Measurements from ENCODE around the gene FBXO27.

DNA sequence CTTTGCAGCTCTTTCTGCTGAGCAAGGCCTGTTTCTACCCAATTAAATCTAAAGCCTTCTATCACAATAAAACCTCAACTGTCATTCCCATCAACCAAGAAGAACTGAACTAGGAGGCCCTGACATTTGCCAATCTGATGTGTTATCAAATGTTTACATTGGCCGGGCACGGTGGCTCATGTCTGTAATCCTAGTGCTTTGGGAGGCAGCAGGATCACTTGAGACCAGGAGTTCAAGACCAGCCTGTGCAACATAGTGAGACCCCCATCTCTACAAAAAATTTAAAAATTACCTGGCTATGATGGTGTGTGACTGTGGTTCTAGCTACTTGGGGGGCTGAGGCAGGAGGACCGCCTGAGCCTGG lies 54.0 kb downstream of the FBXO27 start:
- TF ChIP-seq CREB1 (IDR thresholded peaks at IDR 0.05; ENCODE audit: low read depth) (no peak), YY1 (IDR thresholded peaks at IDR 0.05; ENCODE audit: low read depth) (no peak), FOXM1 (IDR thresholded peaks at IDR 0.05; ENCODE audit: borderline replicate concordance, low read depth) (no peak)
- TF ChIP-seq, protein P1, sequence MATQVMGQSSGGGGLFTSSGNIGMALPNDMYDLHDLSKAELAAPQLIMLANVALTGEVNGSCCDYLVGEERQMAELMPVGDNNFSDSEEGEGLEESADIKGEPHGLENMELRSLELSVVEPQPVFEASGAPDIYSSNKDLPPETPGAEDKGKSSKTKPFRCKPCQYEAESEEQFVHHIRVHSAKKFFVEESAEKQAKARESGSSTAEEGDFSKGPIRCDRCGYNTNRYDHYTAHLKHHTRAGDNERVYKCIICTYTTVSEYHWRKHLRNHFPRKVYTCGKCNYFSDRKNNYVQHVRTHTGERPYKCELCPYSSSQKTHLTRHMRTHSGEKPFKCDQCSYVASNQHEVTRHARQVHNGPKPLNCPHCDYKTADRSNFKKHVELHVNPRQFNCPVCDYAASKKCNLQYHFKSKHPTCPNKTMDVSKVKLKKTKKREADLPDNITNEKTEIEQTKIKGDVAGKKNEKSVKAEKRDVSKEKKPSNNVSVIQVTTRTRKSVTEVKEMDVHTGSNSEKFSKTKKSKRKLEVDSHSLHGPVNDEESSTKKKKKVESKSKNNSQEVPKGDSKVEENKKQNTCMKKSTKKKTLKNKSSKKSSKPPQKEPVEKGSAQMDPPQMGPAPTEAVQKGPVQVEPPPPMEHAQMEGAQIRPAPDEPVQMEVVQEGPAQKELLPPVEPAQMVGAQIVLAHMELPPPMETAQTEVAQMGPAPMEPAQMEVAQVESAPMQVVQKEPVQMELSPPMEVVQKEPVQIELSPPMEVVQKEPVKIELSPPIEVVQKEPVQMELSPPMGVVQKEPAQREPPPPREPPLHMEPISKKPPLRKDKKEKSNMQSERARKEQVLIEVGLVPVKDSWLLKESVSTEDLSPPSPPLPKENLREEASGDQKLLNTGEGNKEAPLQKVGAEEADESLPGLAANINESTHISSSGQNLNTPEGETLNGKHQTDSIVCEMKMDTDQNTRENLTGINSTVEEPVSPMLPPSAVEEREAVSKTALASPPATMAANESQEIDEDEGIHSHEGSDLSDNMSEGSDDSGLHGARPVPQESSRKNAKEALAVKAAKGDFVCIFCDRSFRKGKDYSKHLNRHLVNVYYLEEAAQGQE (IDR thresholded peaks at IDR 0.05; ENCODE audit: low read depth) = no peak
- TF ChIP-seq, protein P2, sequence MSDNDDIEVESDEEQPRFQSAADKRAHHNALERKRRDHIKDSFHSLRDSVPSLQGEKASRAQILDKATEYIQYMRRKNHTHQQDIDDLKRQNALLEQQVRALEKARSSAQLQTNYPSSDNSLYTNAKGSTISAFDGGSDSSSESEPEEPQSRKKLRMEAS (IDR thresholded peaks at IDR 0.05) = no peak

Data from Ishikawa (cell line).